Neural progenitor cell (in vitro differentiated cells): ENCODE data around the gene STN1.

Experiments
- CTCF ChIP-seq: fragments of 200-600 bp; sonication (generic); IDR thresholded peaks from 2 replicates; pipeline ENCODE4 v1.5.1; 2017; ENCODE audit warnings: antibody characterized with exemption, mild to moderate bottlenecking
- EZH2 ChIP-seq: fragments of 200-600 bp; sonication (generic); IDR thresholded peaks from 2 replicates; pipeline ENCODE4 v1.6.1; 2017; ENCODE audit warnings: antibody characterized with exemption, mild to moderate bottlenecking, moderate library complexity

GRCh38 chr10:103951183-103951582, 33.2 kb upstream of the STN1 start:
- no peak for TF ChIP-seq CTCF
- no peak for TF ChIP-seq EZH2
